Measurements from ENCODE around the gene CCNJ.
A peak's percentile ranks its signal among the peaks of the same experiment; 100 is the strongest.
"Not testable (repeated sequence)": the region's sequence is repeated elsewhere in the genome, so short reads cannot be mapped to it uniquely, and the experiment has no call there.

CCNJ gene, protein sequence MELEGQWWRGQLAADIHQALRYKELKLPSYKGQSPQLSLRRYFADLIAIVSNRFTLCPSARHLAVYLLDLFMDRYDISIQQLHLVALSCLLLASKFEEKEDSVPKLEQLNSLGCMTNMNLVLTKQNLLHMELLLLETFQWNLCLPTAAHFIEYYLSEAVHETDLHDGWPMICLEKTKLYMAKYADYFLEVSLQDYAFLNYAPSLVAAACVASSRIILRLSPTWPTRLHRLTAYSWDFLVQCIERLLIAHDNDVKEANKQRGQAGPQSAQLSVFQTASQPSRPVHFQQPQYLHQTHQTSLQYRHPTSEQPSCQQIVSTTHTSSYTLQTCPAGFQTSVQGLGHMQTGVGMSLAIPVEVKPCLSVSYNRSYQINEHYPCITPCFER

DNA sequence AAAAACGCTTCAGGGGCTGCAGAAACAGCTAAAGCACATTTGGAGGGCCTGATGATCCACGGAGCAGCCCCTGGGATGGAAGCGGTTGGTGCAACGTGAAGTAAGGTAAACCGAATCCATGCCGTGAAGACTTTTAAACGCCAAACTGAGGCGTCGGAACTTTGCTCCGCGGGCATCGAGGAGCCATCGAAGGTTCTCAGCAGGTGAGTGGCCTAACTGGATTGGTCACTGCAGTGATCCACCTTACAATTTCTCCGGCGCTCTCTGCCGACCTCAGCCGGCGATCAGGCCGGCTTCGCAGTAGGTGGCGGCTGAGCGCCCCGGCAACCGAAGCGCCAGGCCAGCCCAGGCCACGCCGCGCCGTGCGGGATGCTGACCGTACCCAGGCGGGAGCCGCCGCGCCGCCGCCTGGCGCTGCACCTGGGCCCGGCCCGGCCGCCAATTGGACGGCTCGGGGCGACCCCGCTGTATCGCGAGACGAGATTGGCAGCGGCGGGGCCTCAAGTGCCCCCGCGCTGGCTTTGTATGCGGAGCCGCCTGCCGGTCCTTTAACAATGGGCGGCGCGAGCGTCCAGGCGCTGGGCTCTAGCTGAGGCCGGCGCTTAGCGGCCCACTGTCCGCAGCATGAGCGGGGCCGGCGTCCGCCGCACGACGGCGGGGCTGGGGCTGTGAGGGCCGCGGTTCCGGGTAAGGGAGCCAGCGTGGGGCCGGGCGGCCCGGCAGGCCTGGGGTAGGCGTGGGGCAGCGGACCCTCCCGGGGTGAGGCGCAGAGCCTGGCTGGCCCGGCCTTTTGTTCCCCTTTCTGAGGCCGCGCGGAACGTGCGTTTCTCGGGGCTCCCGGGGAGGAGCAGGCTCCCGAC lies at the start of gene CCNJ:
Gene CCNJ, plus strand, starts transcription at position 551 of the 860 bp plus-strand sequence. CDS start 811 bp downstream, outside the sequence.
- peak; percentile 62 to 78 for DNase-seq (ENCODE audit: low read depth in 2 of 2)

GRCh38 chr10:95994376-95994775 lies 49.0 kb upstream of the CCNJ start:
- DNase-seq (ENCODE audit: low read depth in 2 of 2), result not testable (repeated sequence)

- no peak for DNase-seq (ENCODE audit: low read depth in 2 of 2)
Measured at GRCh38 chr10:95998255-95998784, 45.1 kb upstream of the CCNJ start.

DNA sequence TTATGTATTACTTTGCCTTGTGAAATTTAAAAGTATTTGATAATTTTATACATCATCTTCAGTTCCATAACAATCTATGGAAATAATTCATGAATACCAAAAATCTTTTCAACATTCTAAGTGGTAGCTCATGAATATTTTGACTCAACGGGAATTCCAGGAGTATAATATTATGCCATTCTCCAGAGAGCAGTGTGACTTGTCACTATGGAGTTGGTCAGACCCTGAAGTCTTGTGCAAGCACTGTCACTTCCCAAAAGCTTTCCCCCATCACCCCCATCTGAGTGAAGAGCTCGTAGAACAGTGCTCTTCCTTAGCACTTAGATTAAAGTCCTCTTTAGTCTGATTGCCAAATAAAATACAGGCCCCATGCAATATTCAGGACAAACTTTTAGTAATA lies 29.4 kb upstream of the CCNJ start:
- DNase-seq (ENCODE audit: low read depth in 2 of 2), result no peak

DNA sequence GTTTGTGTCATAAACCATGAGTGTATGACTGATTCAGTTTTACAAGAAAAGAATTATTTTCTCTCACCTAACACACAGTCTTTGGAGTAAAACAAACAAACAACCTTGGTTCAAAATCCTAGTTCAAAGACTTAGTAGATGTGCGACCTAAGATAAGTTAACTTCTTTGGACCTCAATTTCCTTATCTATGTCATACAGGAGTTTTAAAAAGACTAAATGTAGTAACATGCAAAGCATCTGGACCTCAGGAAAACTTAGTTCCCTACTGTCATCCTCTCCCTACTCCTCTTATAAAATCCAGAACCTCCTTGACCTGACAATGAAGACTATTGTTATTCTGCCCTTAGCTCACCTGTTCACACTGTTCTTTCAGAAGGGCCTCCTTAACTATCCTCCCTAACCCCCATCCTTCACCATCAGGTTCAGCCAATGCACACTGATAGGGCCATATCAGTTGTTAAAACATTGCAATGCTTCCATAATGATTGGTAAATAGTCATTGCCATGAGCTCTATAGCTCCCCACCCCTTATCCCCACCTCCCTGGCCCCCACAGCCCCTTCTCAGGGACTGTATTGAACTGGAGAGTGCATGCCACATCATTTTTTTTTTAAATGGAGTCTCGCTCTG lies 28.8 kb upstream of the CCNJ start:
- DNase-seq (ENCODE audit: low read depth in 2 of 2), result no peak

DNA sequence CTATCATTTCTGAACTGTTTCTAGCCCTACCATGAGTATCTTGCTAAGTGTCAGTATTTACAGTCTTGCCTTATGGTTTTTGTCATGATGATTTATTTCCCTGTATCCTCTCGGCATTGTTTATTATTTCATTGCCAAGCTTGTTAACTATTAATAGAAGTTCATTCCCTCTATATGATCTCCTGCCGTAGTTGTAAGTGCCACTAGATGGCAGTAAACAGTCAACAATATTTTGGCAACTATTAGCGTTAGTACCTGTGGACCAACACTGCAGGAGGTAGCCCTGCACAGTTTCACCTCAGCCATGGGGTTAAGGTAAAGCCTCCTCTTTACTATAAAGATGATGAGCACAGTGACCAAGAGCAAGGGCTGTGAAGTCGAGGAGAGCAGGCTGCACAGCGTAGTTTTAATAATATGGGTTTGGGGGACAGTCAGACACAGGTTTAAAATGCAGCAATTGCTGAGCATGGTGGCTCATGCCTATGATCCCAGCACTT lies 26.1 kb upstream of the CCNJ start:
- DNase-seq (ENCODE audit: low read depth in 2 of 2), result no peak

DNA sequence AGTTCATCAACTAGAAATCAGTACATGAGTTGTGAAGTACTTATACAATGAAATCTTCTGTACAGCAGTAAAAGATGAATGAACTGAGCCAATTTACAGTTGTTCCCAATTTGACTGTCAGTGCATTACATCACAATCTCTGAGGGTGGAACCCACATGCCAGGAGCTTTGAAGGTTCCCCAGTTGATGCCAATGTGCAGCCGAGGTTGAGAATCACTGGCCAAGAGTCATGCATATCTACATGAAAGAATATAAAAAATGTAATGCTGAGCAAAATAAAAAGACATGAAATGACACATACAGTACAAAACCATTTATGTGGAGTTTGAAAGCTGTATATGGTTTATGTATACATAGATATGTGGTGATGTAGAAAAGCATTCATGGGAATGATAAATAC lies 22.1 kb upstream of the CCNJ start:
- DNase-seq (ENCODE audit: low read depth in 2 of 2), result no peak

DNA sequence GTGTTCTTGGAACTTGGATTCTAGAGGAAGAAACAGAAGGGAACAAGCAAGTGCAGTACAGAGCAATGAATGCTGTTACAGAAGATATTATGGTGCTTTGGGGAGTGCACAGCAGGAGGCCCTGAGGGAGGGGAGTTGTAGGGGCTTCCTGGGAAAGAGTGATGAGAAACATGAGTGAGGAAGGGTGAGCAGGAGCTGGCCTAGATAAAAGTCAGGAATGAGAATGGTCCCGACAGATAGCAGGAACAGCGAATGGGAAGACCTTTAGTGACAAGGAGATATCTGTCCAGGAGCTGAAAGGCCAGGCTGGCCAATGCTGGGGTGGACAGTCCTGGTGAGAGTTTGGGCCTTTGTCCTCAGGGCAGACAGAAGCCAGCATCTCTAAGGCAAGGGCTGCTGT lies 20.6 kb upstream of the CCNJ start:
- no peak for DNase-seq (ENCODE audit: low read depth in 2 of 2)

GRCh38 chr10:96023168-96023567 lies 20.2 kb upstream of the CCNJ start:
- DNase-seq (ENCODE audit: low read depth in 2 of 2), result no peak

- no peak for DNase-seq (ENCODE audit: low read depth in 2 of 2)
Measured at GRCh38 chr10:96025566-96025965, 17.8 kb upstream of the CCNJ start.

GRCh38 chr10:96034625-96035024 lies 8.8 kb upstream of the CCNJ start:
- no peak for DNase-seq (ENCODE audit: low read depth in 2 of 2)

DNA sequence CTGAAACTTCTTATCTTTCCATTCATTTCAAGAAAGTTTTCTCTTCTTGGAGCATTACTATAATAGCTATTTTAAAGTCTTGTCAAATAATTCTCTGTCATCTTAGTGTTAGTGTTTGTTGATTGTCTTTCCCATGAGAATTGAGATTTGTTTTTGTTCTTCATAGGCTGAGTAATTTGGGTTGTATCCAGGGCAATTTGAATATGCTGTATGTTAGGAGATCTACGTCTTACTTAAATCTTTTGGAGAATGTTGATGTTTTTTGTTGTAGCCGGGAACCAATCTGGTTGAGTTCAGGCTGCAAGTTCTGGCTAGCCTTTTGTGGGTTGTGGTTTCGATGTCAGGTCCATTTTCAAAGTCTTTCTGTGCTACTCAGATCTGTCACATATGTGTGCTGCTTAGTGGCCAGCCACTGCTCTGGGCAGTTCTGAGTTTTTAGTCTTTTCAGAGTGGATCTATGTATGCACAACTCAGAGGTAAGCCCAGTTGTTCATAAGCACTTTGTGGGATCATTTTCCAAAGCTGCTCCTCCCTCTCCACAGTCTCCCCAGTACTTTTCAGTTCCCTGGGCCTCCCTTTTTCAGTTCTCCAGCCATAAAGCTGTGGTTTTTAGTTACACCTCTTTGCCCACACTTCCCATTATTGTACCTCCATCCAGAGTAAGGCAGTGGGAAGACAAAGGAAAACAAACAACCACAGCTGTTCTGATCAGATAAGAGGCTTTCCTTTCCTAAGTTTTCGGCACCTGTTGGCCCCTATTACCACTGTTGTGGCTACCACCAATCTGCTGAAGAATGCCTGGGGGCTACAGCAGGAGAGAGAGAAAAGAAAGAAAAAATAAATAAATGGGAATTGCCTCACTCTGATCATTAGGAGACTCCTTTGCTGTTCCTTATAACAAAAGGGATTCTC lies 4.7 kb upstream of the CCNJ start:
- DNase-seq (ENCODE audit: low read depth in 2 of 2), result no peak

- no peak for DNase-seq (ENCODE audit: low read depth in 2 of 2)
Measured at GRCh38 chr10:96041146-96041545, 2.2 kb upstream of the CCNJ start.

- peak; percentile 17 to 33 for DNase-seq (ENCODE audit: low read depth in 2 of 2)
Measured at GRCh38 chr10:96043893-96044715, 721 bp downstream of the CCNJ start.

GRCh38 chr10:96044736-96045135 lies 1.4 kb downstream of the CCNJ start:
- no peak for DNase-seq (ENCODE audit: low read depth in 2 of 2)

DNA sequence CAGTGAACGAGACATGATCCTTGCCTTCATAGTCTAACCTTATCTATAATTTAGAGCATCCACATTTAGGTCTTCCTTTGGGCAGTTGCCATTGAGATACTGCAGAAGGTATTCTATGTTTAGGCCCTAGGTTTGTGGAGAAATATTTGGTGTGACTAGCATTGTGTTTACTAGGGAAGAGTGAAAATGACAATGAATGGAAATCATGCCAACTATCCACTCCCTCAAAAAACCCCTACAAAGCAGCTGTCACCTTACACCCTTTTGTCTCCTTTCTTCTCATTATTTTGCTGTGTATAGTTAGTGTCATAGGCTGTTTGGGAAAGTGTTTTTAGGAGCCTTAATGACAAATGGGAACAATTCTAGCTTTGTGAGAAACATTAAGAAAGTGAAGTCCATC lies 3.2 kb downstream of the CCNJ start:
- DNase-seq (ENCODE audit: low read depth in 2 of 2), result no peak

DNA sequence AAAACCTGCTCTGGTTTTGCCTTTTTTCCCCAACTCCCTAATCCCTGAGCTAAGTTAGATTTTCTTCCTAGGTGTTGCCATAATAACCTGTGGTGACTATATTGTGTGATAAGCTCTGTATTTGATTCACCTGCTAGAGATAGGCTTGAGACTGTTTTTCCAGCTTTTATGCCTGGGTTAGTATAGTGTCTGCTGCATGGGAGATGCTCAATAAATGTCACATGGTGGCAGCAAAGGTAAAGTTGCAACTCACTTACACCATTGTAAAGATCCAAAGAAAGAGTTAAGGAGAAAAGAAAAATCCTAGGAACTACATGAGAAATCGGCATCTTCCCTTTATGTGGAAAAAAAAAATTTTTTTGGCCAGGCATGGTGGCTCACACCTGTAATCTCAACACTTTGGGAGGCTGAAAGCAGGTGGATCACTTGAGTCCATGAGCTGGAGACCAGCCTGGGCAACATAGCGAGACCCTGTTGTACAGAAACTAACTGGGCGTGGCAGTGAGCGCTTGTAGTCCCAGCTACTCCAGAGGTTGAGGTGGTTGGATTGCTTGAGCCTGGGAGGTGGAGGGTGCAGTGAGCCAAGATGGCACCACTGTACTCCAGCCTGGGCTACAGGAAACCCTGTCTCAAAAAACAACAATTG lies 3.7 kb downstream of the CCNJ start:
- no peak for DNase-seq (ENCODE audit: low read depth in 2 of 2)

- DNase-seq (ENCODE audit: low read depth in 2 of 2), result not testable (repeated sequence)
Measured at GRCh38 chr10:96047925-96048324, 4.5 kb downstream of the CCNJ start.

GRCh38 chr10:96049340-96049739 lies 6.0 kb downstream of the CCNJ start:
- DNase-seq (ENCODE audit: low read depth in 2 of 2), result no peak

- DNase-seq (ENCODE audit: low read depth in 2 of 2), result no peak
Measured at GRCh38 chr10:96053985-96054384, 10.6 kb downstream of the CCNJ start.

All from stimulated activated CD4-positive, alpha-beta T cell treated with anti-CD3 and anti-CD28 coated beads, Interleukin-15, amount 100 ng/mL, for 48 hours (primary cell).